B cell (primary cell): ENCODE data around the gene PELI2. TPM values are rescaled to one million over a fixed set of nuclear protein-coding genes. Genes with fewer than 3 reads are reported as not detected.

Source experiments
- ATAC-seq: fragments of 200-7000 bp; cut with Tn5 transposase; one replicate; pipeline ENCODE4 v1.10.0; 2021; ENCODE audit warnings: low read depth, mild to moderate bottlenecking, moderate number of reproducible peaks, moderate library complexity
- CTCF ChIA-PET: fragments of 350-600 bp; sonication (Branson Sonifier 250); formaldehyde crosslinking; loops from one replicate; lab custom pipeline; 2021; ENCODE audit warnings: antibody characterized with exemption, inconsistent platforms; lab: Charles Lee
- POLR2A ChIA-PET: fragments of 350-600 bp; sonication (Branson Sonifier 250); formaldehyde crosslinking; loops from one replicate; lab custom pipeline; 2021; ENCODE audit warnings: antibody characterized with exemption; lab: Charles Lee
- DNase-seq: peaks from one replicate; pipeline ENCODE4 v3.0.0; 2013
- H2AFZ ChIP-seq: 2 replicates; pipeline ENCODE4 v1.6.1; 2012; ENCODE audit warnings: mild to moderate bottlenecking, low read depth, low read length; ENCODE audit not compliant: insufficient read depth, poor library complexity, severe bottlenecking
- H3K27ac ChIP-seq, 2 donors: 1 replicate in 1 of 2; 2 replicates in 1 of 2; pipeline ENCODE4 v1.5.1; 2012 to 2013; ENCODE audit warnings: low read length in 2 of 2, mild to moderate bottlenecking in 2 of 2, moderate library complexity in 1 of 2
- H3K27me3 ChIP-seq, 4 experiments: fragments of 200-600 bp in 1 of 4; sonication (generic) in 1 of 4; replicated peaks in 1 of 4; 1 replicate in 2 of 4; 2 replicates in 2 of 4; pipeline versions ENCODE4 v1.6.1 to v1.7.0; 2013 to 2016; ENCODE audit warnings: low read length in 3 of 4, mild to moderate bottlenecking in 2 of 4, mixed read lengths in 1 of 4, moderate library complexity in 1 of 4; ENCODE audit not compliant: insufficient read depth in 4 of 4, control insufficient read depth in 3 of 4; ENCODE audit errors: control extremely low read depth in 1 of 4
- H3K36me3 ChIP-seq, 2 experiments: replicated peaks in 1 of 2; 1 replicate in 1 of 2; 2 replicates in 1 of 2; pipeline versions ENCODE4 v1.6.1 to v1.7.1; 2013; ENCODE audit warnings: low read length in 1 of 2; ENCODE audit not compliant: insufficient read depth in 2 of 2, control insufficient read depth in 1 of 2; ENCODE audit errors: control extremely low read depth in 1 of 2, extremely low read depth in 1 of 2
- H3K4me1 ChIP-seq, 2 donors: fragments of 200-600 bp in 1 of 2; sonication (generic) in 1 of 2; 1 replicate in 1 of 2; 2 replicates in 1 of 2; pipeline versions ENCODE4 v1.5.1 to v1.6.1; 2013 to 2017; ENCODE audit warnings: low read length in 2 of 2; ENCODE audit not compliant: control insufficient read depth in 2 of 2, insufficient read depth in 2 of 2
- H3K4me2 ChIP-seq: replicated peaks from 2 replicates; pipeline ENCODE3; 2012; ENCODE audit warnings: mild to moderate bottlenecking, low read depth, low read length; ENCODE audit not compliant: poor library complexity, severe bottlenecking
- H3K4me3 ChIP-seq, 5 experiments: fragments of 200-600 bp in 1 of 5; sonication (generic) in 1 of 5; 1 replicate in 3 of 5; 2 replicates in 2 of 5; pipeline versions ENCODE4 v1.5.1 to v1.7.0; 2011 to 2016; ENCODE audit warnings: low read length in 4 of 5, mild to moderate bottlenecking in 4 of 5, low read depth in 2 of 5, control low read depth in 1 of 5, moderate library complexity in 1 of 5; ENCODE audit not compliant: insufficient read depth in 1 of 5; ENCODE audit errors: control extremely low read depth in 1 of 5, extremely low read depth in 1 of 5
- H3K79me2 ChIP-seq: fragments of 200-600 bp; sonication (generic); one replicate; pipeline ENCODE4 v1.6.0; 2016; ENCODE audit warnings: low read length; ENCODE audit not compliant: control insufficient read depth, insufficient read depth
- H3K9ac ChIP-seq: fragments of 200-600 bp; sonication (generic); 2 replicates; pipeline ENCODE4 v1.6.1; 2017; ENCODE audit warnings: mild to moderate bottlenecking, low read length, moderate library complexity
- H3K9me3 ChIP-seq, 3 donors: one replicate each; pipeline versions ENCODE4 v1.6.1 to v1.7.1; 2013; ENCODE audit warnings: low read length in 2 of 3; ENCODE audit not compliant: control insufficient read depth in 2 of 3, insufficient read depth in 1 of 3; ENCODE audit errors: control extremely low read depth in 1 of 3
- H4K20me1 ChIP-seq: 2 replicates; pipeline ENCODE4 v1.6.0; 2012; ENCODE audit warnings: mild to moderate bottlenecking, low read length; ENCODE audit not compliant: insufficient read depth, control insufficient read depth, poor library complexity, severe bottlenecking
- H3K27ac Mint-ChIP-seq: one replicate; pipeline ENCODE4 v1.8.0; 2021; ENCODE audit warnings: mixed read lengths
- H3K27me3 Mint-ChIP-seq: one replicate; pipeline ENCODE4 v1.8.0; 2021; ENCODE audit warnings: mixed read lengths
- H3K4me1 Mint-ChIP-seq: one replicate; pipeline ENCODE4 v1.8.0; 2021; ENCODE audit warnings: mixed read lengths
- H3K4me3 Mint-ChIP-seq: one replicate; pipeline ENCODE4 v1.8.0; 2021; ENCODE audit warnings: mixed read lengths
- H3K9me3 Mint-ChIP-seq: one replicate; pipeline ENCODE4 v1.8.0; 2022; ENCODE audit warnings: mixed read lengths; ENCODE audit not compliant: insufficient read depth
- EZH2 ChIP-seq: IDR thresholded peaks from 2 replicates; pipeline ENCODE4 v1.6.1; 2012; ENCODE audit warnings: borderline replicate concordance, low read depth, mild to moderate bottlenecking, moderate library complexity, low read length; ENCODE audit not compliant: insufficient read depth, poor library complexity, severe bottlenecking
- WGBS: methylation state at CpG from one replicate; pipeline ENCODE4 v1.1.5; 2013; ENCODE audit warnings: missing lambda C conversion rate; ENCODE audit not compliant: insufficient coverage; 5-methylcytosine and 5-hydroxymethylcytosine counted together
- intact Hi-C: fragments of 100-400 bp; cut with micrococcal nuclease; formaldehyde crosslinking; loops from one replicate; pipeline ENCODE4 v1.10.0; 2022
- polyA plus RNA-seq: library from polyadenylated mRNA; depleted of rRNA; stranded (reverse); fragments of >200 nt; gene quantifications from 2 replicates; pipeline ENCODE4 v1.2.3, GENCODE V29; 2012
- total RNA-seq, 2 donors: library from RNA; stranded (reverse); fragments of 120-200 nt in 1 of 2; gene quantifications; 1 replicate in 1 of 2; 2 replicates in 1 of 2; pipeline versions ENCODE4 v1.2.3 to v1.2.4, GENCODE V29; 2013 to 2022
- TF ChIP-seq, protein P1 (sequence below): fragments of 200-600 bp; IDR thresholded peaks from one replicate; pipeline ENCODE4 v1.8.0; 2022; ENCODE audit warnings: antibody characterized with exemption, mild to moderate bottlenecking

PELI2 gene
- total and polyA plus RNA-seq, 2 donors (not counting 1 experiment from before 2014, with no cell fraction given) = 5.7 to 13.4 TPM

DNA sequence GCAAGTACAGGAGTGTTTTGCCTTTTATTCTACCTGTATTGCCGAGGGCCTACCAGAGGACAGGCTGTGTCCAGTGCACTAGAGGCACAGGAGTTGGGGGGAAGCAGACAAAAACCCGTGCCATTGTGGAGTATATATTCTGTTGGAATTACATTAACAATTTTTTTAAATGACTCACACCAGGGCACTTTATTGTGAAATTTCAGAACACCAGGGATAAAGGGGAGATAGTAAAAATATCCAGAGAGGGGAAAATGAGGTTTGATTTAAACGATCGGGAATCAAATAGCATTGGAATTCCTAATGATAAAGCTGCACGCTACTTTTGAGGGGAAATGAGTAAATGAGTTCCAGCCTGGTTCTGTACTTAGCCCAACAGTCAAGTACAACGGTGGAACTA lies 123.2 kb downstream of the PELI2 start:
- Histone ChIP-seq H3K4me3 (no peak overlapping the region), H3K36me3 (peaks cover 0 to 2% of the 10 kb centered on the region in 2 experiments), H3K4me2 (no peak overlapping the region), H3K4me1 (no peaks in the 10 kb centered on the region), H4K20me1 (no peaks in the 10 kb centered on the region), H3K79me2 (no peaks in the 10 kb centered on the region), H3K9me3 (no peaks in the 10 kb centered on the region), H3K9ac (no peak overlapping the region), H2AFZ (no peak overlapping the region), H3K27me3 (no peaks in the 10 kb centered on the region), H3K27ac (no peak overlapping the region)
- intact Hi-C loops = no loop called here
- Mint-ChIP-seq H3K27ac (no peak overlapping the region), H3K9me3 (no peaks in the 10 kb centered on the region), H3K4me1 (peaks cover 16% of the 10 kb centered on the region), H3K4me3 (no peak overlapping the region), H3K27me3 (no peaks in the 10 kb centered on the region)
- ATAC-seq (no peak), DNase-seq (no peak)
- WGBS = 100% methylated on average over 1 of the region's 6 CpGs
- TF ChIP-seq, protein P1, sequence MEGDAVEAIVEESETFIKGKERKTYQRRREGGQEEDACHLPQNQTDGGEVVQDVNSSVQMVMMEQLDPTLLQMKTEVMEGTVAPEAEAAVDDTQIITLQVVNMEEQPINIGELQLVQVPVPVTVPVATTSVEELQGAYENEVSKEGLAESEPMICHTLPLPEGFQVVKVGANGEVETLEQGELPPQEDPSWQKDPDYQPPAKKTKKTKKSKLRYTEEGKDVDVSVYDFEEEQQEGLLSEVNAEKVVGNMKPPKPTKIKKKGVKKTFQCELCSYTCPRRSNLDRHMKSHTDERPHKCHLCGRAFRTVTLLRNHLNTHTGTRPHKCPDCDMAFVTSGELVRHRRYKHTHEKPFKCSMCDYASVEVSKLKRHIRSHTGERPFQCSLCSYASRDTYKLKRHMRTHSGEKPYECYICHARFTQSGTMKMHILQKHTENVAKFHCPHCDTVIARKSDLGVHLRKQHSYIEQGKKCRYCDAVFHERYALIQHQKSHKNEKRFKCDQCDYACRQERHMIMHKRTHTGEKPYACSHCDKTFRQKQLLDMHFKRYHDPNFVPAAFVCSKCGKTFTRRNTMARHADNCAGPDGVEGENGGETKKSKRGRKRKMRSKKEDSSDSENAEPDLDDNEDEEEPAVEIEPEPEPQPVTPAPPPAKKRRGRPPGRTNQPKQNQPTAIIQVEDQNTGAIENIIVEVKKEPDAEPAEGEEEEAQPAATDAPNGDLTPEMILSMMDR = no peak
- TF ChIP-seq EZH2 = no peak
- ChIA-PET CTCF (no interaction called here), POLR2A (no interaction called here)

DNA sequence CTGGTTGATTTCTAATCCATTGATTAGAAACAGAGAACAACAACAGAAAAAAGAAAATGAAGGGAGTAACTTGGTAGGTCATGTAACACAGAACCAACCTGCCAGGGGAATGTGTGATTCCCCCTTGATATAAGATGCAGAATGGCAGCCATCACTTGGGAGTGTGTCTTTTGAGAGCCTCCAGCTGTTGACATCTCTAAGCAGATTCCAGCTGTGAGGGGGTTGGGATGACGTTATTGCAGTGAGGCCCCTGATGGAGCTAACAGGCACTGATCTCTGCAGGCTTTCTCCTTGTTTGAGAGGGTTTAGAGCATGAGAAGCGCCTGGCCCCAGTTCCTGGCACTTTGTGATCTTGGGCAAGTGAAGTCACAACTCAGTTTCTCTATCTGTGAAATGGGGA lies 124.9 kb downstream of the PELI2 start:
- peaks cover 0 to 2% of the 10 kb centered on the region in 2 experiments for H3K36me3 ChIP-seq
- CTCF ChIA-PET = interaction anchor here (1.2 kb wide), 1 partner anchor 1677 kb away, joined by 3 read pairs; no protein-coding TSS in a partner anchor
- no peaks in the 10 kb centered on the region for H3K27me3 Mint-ChIP-seq
- no peaks in the 10 kb centered on the region for H3K4me1 ChIP-seq
- no peaks in the 10 kb centered on the region for H3K27me3 ChIP-seq
- POLR2A ChIA-PET = no interaction called here
- DNase-seq = no peak
- WGBS = no CpG with 5 or more reads among the region's 2 CpGs
- H3K27ac ChIP-seq = no peak overlapping the region
- H4K20me1 ChIP-seq = no peaks in the 10 kb centered on the region
- intact Hi-C loops = no loop called here
- no peak overlapping the region for H3K4me3 Mint-ChIP-seq
- no peaks in the 10 kb centered on the region for H3K9me3 ChIP-seq
- H2AFZ ChIP-seq = no peak overlapping the region
- no peak overlapping the region for H3K4me3 ChIP-seq
- ATAC-seq = no peak
- H3K4me2 ChIP-seq = no peak overlapping the region
- TF ChIP-seq EZH2 = no peak
- TF ChIP-seq, protein P1 = no peak
- no peaks in the 10 kb centered on the region for H3K79me2 ChIP-seq
- H3K9me3 Mint-ChIP-seq = no peaks in the 10 kb centered on the region
- no peak overlapping the region for H3K9ac ChIP-seq
- H3K27ac Mint-ChIP-seq = no peak overlapping the region
- peaks cover 16% of the 10 kb centered on the region for H3K4me1 Mint-ChIP-seq
